Measurements from ENCODE around the gene GSK3A.

Gene GSK3A

GRCh38 chr19:42275517-42275916, 33.1 kb upstream of the GSK3A start:
- TF ChIP-seq SP1 (IDR thresholded peaks at IDR 0.05) = no peak
- no peak for TF ChIP-seq FOXA1 (IDR thresholded peaks at IDR 0.05)
- TF ChIP-seq, protein P1, sequence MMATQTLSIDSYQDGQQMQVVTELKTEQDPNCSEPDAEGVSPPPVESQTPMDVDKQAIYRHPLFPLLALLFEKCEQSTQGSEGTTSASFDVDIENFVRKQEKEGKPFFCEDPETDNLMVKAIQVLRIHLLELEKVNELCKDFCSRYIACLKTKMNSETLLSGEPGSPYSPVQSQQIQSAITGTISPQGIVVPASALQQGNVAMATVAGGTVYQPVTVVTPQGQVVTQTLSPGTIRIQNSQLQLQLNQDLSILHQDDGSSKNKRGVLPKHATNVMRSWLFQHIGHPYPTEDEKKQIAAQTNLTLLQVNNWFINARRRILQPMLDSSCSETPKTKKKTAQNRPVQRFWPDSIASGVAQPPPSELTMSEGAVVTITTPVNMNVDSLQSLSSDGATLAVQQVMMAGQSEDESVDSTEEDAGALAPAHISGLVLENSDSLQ (IDR thresholded peaks at IDR 0.05) = no peak
- TF ChIP-seq ZNF384 (IDR thresholded peaks at IDR 0.05) = no peak
- TF ChIP-seq ELF4 (IDR thresholded peaks at IDR 0.05) = no peak
- TF ChIP-seq FOXM1 (IDR thresholded peaks at IDR 0.05; ENCODE audit: borderline replicate concordance) = no peak
- no peak for TF ChIP-seq ARNT (IDR thresholded peaks at IDR 0.05)
- TF ChIP-seq NFRKB (IDR thresholded peaks at IDR 0.05) = no peak
- no peak for TF ChIP-seq L3MBTL2 (conservative IDR thresholded peaks at IDR 0.05)
- CTCF ChIA-PET = interaction anchor here (1.2 kb wide), 1 partner anchor 29 kb away, joined by 5 read pairs; no protein-coding TSS in a partner anchor
- no peak for DNase-seq (ENCODE audit: extremely low spot score)
- POLR2A ChIA-PET = interaction anchor here (1.0 kb wide), 1 partner anchor 33 kb away, joined by 4 read pairs; the partner anchor contains the start of gene GSK3A

- POLR2A ChIA-PET = interaction anchor here (1.0 kb wide), 1 partner anchor 32 kb away, joined by 4 read pairs; the partner anchor contains the start of gene GSK3A
- DNase-seq (ENCODE audit: extremely low spot score) = no peak
- TF ChIP-seq HDGF (IDR thresholded peaks at IDR 0.05; ENCODE audit: borderline replicate concordance) (no peak), FOXM1 (IDR thresholded peaks at IDR 0.05; ENCODE audit: borderline replicate concordance) (no peak), ARNT (IDR thresholded peaks at IDR 0.05) (no peak), FOXK2 (IDR thresholded peaks at IDR 0.05) (no peak), NFRKB (IDR thresholded peaks at IDR 0.05) (no peak), SUZ12 (IDR thresholded peaks at IDR 0.05) (no peak), L3MBTL2 (conservative IDR thresholded peaks at IDR 0.05) (no peak), ZNF384 (IDR thresholded peaks at IDR 0.05) (no peak), TARDBP (IDR thresholded peaks at IDR 0.05) (no peak), BHLHE40 (IDR thresholded peaks at IDR 0.05; ENCODE audit: borderline replicate concordance) (no peak), LEF1 (IDR thresholded peaks at IDR 0.05; ENCODE audit: borderline replicate concordance) (no peak), ELF4 (IDR thresholded peaks at IDR 0.05) (no peak), CTBP1 (IDR thresholded peaks at IDR 0.05; ENCODE audit: borderline replicate concordance) (no peak), SP1 (IDR thresholded peaks at IDR 0.05) (no peak), FOXA1 (IDR thresholded peaks at IDR 0.05) (no peak)
- TF ChIP-seq, protein P1 (IDR thresholded peaks at IDR 0.05) = no peak
- CTCF ChIA-PET = interaction anchor here (1.2 kb wide), 1 partner anchor 29 kb away, joined by 5 read pairs; no protein-coding TSS in a partner anchor
These were observed 32.7 kb upstream of the GSK3A start for GRCh38 chr19:42275103-42275502.

DNA sequence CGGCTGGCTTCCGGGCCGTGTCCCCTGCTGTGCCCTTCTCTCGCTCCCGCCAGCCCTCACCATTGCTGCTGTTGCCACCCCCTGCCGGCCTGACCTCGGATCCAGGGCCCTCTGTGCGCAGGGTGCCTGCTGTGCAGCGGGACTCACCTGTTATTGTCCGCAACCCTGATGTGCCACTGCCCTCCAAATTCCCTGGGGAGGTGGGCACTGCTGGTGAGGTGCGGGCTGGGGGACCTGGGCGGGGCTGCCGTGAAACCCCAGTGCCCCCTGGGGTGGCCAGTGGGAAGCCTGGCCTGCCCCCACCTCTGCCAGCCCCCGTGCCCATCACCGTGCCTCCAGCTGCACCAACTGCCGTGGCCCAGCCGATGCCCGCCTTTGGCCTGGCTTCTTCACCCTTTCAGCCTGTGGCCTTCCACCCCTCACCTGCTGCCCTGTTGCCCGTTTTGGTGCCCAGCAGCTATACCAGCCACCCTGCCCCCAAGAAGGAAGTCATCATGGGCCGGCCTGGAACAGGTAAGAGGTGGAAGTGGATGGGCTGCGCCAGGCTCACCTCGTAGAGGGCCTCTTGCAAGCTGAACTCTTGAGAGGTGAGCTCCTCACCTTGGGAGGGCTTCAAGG, 31.8 kb upstream of the GSK3A start:
- TF ChIP-seq BHLHE40 (IDR thresholded peaks at IDR 0.05; ENCODE audit: borderline replicate concordance) = no peak
- TF ChIP-seq, protein P1 (IDR thresholded peaks at IDR 0.05) = no peak
- TF ChIP-seq ZNF384 (IDR thresholded peaks at IDR 0.05) = no peak
- no peak for TF ChIP-seq HDGF (IDR thresholded peaks at IDR 0.05; ENCODE audit: borderline replicate concordance)
- TF ChIP-seq ARNT (IDR thresholded peaks at IDR 0.05) = no peak
- no peak for TF ChIP-seq ELF4 (IDR thresholded peaks at IDR 0.05)
- ChIA-PET POLR2A (interaction anchor here (1.0 kb wide), 1 partner anchor 31 kb away, joined by 4 read pairs; the partner anchor contains the start of gene GSK3A), CTCF (interaction anchor here (1.2 kb wide), 1 partner anchor 28 kb away, joined by 5 read pairs; no protein-coding TSS in a partner anchor)
- no peak for DNase-seq (ENCODE audit: extremely low spot score)

DNA sequence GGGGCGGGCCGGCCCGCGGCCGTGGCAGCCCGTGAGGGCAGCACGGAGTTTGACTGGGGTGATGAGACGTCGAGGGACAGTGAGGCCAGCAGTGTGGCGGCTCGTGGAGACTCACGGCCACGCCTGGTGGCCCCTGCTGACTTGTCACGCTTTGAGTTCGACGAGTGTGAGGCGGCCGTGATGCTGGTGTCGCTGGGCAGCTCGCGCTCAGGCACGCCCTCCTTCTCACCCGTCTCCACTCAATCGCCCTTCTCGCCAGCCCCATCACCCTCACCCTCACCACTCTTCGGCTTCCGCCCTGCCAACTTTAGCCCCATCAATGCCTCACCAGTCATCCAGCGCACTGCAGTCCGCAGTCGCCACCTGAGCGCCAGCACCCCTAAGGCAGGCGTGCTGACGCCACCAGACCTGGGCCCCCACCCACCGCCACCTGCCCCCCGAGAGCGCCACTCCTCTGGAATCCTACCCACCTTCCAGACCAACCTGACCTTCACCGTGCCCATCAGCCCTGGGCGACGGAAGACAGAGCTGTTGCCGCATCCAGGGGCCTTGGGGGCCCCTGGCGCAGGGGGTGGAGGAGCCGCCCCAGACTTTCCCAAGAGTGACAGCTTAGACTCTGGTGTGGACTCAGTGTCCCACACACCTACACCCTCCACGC, 31.1 kb upstream of the GSK3A start:
- no peak for TF ChIP-seq LEF1 (IDR thresholded peaks at IDR 0.05; ENCODE audit: borderline replicate concordance)
- TF ChIP-seq NFRKB (IDR thresholded peaks at IDR 0.05) = no peak
- no peak for TF ChIP-seq ARNT (IDR thresholded peaks at IDR 0.05)
- no peak for TF ChIP-seq SP1 (IDR thresholded peaks at IDR 0.05)
- no peak for TF ChIP-seq CTBP1 (IDR thresholded peaks at IDR 0.05; ENCODE audit: borderline replicate concordance)
- no peak for TF ChIP-seq HDGF (IDR thresholded peaks at IDR 0.05; ENCODE audit: borderline replicate concordance)
- TF ChIP-seq, protein P1 (IDR thresholded peaks at IDR 0.05) = no peak
- no peak for TF ChIP-seq SUZ12 (IDR thresholded peaks at IDR 0.05)
- POLR2A ChIA-PET = no interaction called here
- CTCF ChIA-PET = no interaction called here
- DNase-seq (ENCODE audit: extremely low spot score) = no peak

- ChIA-PET CTCF (no interaction called here), POLR2A (no interaction called here)
- no peak for DNase-seq (ENCODE audit: extremely low spot score)
- TF ChIP-seq LEF1 (IDR thresholded peaks at IDR 0.05; ENCODE audit: borderline replicate concordance) (no peak), FOXM1 (IDR thresholded peaks at IDR 0.05; ENCODE audit: borderline replicate concordance) (no peak), ELF4 (IDR thresholded peaks at IDR 0.05) (no peak), L3MBTL2 (conservative IDR thresholded peaks at IDR 0.05) (no peak), SP1 (IDR thresholded peaks at IDR 0.05) (no peak)
- TF ChIP-seq, protein P1 (IDR thresholded peaks at IDR 0.05) = no peak
These were observed 30.6 kb upstream of the GSK3A start for GRCh38 chr19:42272989-42273406.
